ENCODE data around the gene LDAH.
"Not testable (repeated sequence)": the region's sequence is repeated elsewhere in the genome, so short reads cannot be mapped to it uniquely, and the experiment has no call there.

LDAH gene

GRCh38 chr2:20822535-20823490, at the start of gene LDAH:
LDAH (minus strand) TSS chr2:20823101; CDS start chr2:20801463, 21,638 bp downstream.
- peak; percentile 90 for DNase-seq (ENCODE audit: low spot score)

- no peak for DNase-seq (ENCODE audit: low spot score)
Observed at GRCh38 chr2:20868377-20868776, 45.5 kb upstream of the LDAH start.

GRCh38 chr2:20862850-20863249, 39.9 kb upstream of the LDAH start:
- DNase-seq (ENCODE audit: low spot score) = no peak

- no peak for DNase-seq (ENCODE audit: low spot score)
Observed at GRCh38 chr2:20855456-20855855, 32.6 kb upstream of the LDAH start.

GRCh38 chr2:20852670-20853069, 29.8 kb upstream of the LDAH start:
- no peak for DNase-seq (ENCODE audit: low spot score)

GRCh38 chr2:20852139-20852538, 29.2 kb upstream of the LDAH start:
- DNase-seq (ENCODE audit: low spot score) = no peak

- no peak for DNase-seq (ENCODE audit: low spot score)
Observed at GRCh38 chr2:20844246-20844645, 21.3 kb upstream of the LDAH start.

- no peak for DNase-seq (ENCODE audit: low spot score)
Observed at GRCh38 chr2:20839052-20839451, 16.2 kb upstream of the LDAH start.

GRCh38 chr2:20838016-20838415, 15.1 kb upstream of the LDAH start:
- no peak for DNase-seq (ENCODE audit: low spot score)

- no peak for DNase-seq (ENCODE audit: low spot score)
Observed at GRCh38 chr2:20836521-20836920, 13.6 kb upstream of the LDAH start.

GRCh38 chr2:20834331-20834730, 11.4 kb upstream of the LDAH start:
- DNase-seq (ENCODE audit: low spot score) = no peak

GRCh38 chr2:20832606-20833005, 9.7 kb upstream of the LDAH start:
- no peak for DNase-seq (ENCODE audit: low spot score)

GRCh38 chr2:20829861-20830260, 7.0 kb upstream of the LDAH start:
- DNase-seq (ENCODE audit: low spot score) = no peak

GRCh38 chr2:20823917-20824316, 1.0 kb upstream of the LDAH start:
- DNase-seq (ENCODE audit: low spot score) = no peak

- no peak for DNase-seq (ENCODE audit: low spot score)
Observed at GRCh38 chr2:20818820-20819219, 4.1 kb downstream of the LDAH start.

GRCh38 chr2:20815216-20815615, 7.7 kb downstream of the LDAH start:
- DNase-seq (ENCODE audit: low spot score) = no peak

GRCh38 chr2:20812779-20813178, 10.1 kb downstream of the LDAH start:
- DNase-seq (ENCODE audit: low spot score) = no peak

GRCh38 chr2:20806286-20806685, 16.6 kb downstream of the LDAH start:
- no peak for DNase-seq (ENCODE audit: low spot score)

- DNase-seq (ENCODE audit: low spot score) = no peak
Observed at GRCh38 chr2:20803974-20804373, 18.9 kb downstream of the LDAH start.

GRCh38 chr2:20803226-20803682, 19.6 kb downstream of the LDAH start:
- DNase-seq (ENCODE audit: low spot score) = no peak

- no peak for DNase-seq (ENCODE audit: low spot score)
Observed at GRCh38 chr2:20797096-20797495, 25.8 kb downstream of the LDAH start.

- no peak for DNase-seq (ENCODE audit: low spot score)
Observed at GRCh38 chr2:20796374-20796791, 26.5 kb downstream of the LDAH start.

GRCh38 chr2:20793944-20794343, 29.0 kb downstream of the LDAH start:
- not testable (repeated sequence) for DNase-seq (ENCODE audit: low spot score)

All from germinal center (tissue), 1 donor.